ENCODE data around the gene CSRNP2. TPM values are rescaled to one million over a fixed set of nuclear protein-coding genes. Genes with fewer than 3 reads are reported as not detected.

CSRNP2 gene
- total RNA-seq, 4 donors from 2014 or later, result 19.1 to 35.0 (median 28.3) TPM

DNA sequence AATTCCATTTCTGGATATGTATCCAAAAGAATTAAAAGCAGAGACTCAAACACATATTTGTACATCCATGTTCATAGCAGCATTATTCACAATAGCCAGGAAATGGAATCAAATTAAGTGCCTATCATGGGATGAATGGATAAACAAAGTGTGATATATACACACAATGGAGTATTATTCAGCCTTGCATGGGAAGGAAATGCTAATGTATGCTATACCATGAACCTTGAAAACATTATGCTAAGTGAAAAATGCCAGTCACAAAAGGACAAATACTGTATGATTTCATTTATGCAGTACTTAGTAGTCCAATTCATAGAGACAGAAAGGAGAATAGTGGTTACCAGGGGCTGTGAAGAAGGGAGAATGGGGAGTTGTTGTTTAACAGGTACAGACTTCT lies 32.1 kb upstream of the CSRNP2 start:
- no peaks in the 10 kb centered on the region for H3K4me1 ChIP-seq
- no peak overlapping the region for H3K4me3 ChIP-seq
- no peaks in the 10 kb centered on the region for H3K27me3 ChIP-seq
- H3K27ac ChIP-seq, result no peak overlapping the region
- H3K36me3 ChIP-seq, result peaks cover 6 to 84% of the 10 kb centered on the region in 2 donors
- H3K9me3 ChIP-seq, result no peaks in the 10 kb centered on the region
- ATAC-seq, result no peak
- TF ChIP-seq, protein P1, sequence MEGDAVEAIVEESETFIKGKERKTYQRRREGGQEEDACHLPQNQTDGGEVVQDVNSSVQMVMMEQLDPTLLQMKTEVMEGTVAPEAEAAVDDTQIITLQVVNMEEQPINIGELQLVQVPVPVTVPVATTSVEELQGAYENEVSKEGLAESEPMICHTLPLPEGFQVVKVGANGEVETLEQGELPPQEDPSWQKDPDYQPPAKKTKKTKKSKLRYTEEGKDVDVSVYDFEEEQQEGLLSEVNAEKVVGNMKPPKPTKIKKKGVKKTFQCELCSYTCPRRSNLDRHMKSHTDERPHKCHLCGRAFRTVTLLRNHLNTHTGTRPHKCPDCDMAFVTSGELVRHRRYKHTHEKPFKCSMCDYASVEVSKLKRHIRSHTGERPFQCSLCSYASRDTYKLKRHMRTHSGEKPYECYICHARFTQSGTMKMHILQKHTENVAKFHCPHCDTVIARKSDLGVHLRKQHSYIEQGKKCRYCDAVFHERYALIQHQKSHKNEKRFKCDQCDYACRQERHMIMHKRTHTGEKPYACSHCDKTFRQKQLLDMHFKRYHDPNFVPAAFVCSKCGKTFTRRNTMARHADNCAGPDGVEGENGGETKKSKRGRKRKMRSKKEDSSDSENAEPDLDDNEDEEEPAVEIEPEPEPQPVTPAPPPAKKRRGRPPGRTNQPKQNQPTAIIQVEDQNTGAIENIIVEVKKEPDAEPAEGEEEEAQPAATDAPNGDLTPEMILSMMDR (IDR thresholded peaks at IDR 0.05), result no peak
- TF ChIP-seq POLR2AphosphoS5 (IDR thresholded peaks at IDR 0.05), result no peak
- TF ChIP-seq POLR2A (IDR thresholded peaks at IDR 0.05), result no peak
- no peak for TF ChIP-seq EP300 (IDR thresholded peaks at IDR 0.05)

DNA sequence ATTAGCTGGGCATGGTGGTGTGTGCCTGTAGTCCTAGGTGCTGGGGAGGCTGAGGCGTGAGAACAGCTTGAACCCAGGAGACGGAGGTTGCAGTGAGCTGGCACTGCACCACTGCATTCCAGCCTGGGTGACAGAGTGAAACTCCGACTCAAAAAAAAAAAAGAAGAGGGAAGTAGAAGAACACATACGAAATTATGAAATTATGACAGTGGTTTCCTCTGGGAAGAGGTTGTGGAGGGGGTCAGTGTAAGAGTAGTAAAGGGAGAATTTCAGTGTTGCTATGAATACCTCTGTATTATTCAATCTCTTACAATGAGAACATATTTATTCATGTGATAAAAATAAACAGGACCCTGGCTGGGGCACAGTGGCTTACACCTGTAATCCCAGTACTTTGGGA lies 24.7 kb upstream of the CSRNP2 start:
- ATAC-seq, result no peak
- TF ChIP-seq POLR2A (IDR thresholded peaks at IDR 0.05), result no peak
- no peak for TF ChIP-seq POLR2AphosphoS5 (IDR thresholded peaks at IDR 0.05)
- TF ChIP-seq, protein P1 (IDR thresholded peaks at IDR 0.05), result no peak
- no peak for TF ChIP-seq EP300 (IDR thresholded peaks at IDR 0.05)
- no peaks in the 10 kb centered on the region for H3K9me3 ChIP-seq
- H3K4me1 ChIP-seq, result no peaks in the 10 kb centered on the region
- no peaks in the 10 kb centered on the region for H3K27me3 ChIP-seq
- 81 to 87% methylated on average over 3 of the region's 4 CpGs for WGBS, 2 donors (ENCODE audit: low coverage in 1 of 2)
- no peak overlapping the region for H3K27ac ChIP-seq
- H3K4me3 ChIP-seq, result no peak overlapping the region
- H3K36me3 ChIP-seq, result peaks cover 13 to 96% of the 10 kb centered on the region in 2 donors

DNA sequence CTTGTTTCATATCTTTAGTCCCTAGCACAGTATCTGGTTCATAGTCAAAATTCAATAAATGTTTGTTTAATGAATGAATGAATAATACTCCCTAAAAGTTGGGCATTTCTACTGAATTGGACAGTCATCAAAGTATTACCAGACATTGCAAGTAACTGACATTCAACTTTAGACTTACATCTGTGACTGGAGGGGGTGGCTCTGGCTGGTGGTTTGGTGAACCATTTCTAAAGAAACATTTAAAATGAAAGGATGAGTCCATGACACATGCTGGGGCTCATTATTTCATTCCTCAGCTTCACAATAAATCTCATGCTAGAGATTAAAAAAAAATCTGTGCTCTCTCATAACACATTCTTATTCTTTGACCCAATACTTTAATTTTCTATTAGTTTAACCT lies 20.6 kb upstream of the CSRNP2 start:
- H3K27me3 ChIP-seq, result no peaks in the 10 kb centered on the region
- H3K4me1 ChIP-seq, result no peaks in the 10 kb centered on the region
- no peak for ATAC-seq
- H3K27ac ChIP-seq, result no peak overlapping the region
- H3K36me3 ChIP-seq, result peaks cover 13 to 96% of the 10 kb centered on the region in 2 donors
- no peaks in the 10 kb centered on the region for H3K9me3 ChIP-seq
- TF ChIP-seq, protein P1 (IDR thresholded peaks at IDR 0.05), result no peak
- TF ChIP-seq POLR2AphosphoS5 (IDR thresholded peaks at IDR 0.05) (no peak), POLR2A (IDR thresholded peaks at IDR 0.05) (no peak), EP300 (IDR thresholded peaks at IDR 0.05) (no peak)
- no peak overlapping the region for H3K4me3 ChIP-seq

GRCh38 chr12:51098611-51099010 lies 15.2 kb upstream of the CSRNP2 start:
- ATAC-seq, result no peak
- WGBS, 2 donors (ENCODE audit: low coverage in 1 of 2), result 58 to 100% methylated on average over 1 of the region's 1 CpG
- H3K4me1 ChIP-seq, result no peaks in the 10 kb centered on the region
- H3K27me3 ChIP-seq, result no peaks in the 10 kb centered on the region
- TF ChIP-seq EP300 (IDR thresholded peaks at IDR 0.05) (no peak), POLR2AphosphoS5 (IDR thresholded peaks at IDR 0.05) (no peak), POLR2A (IDR thresholded peaks at IDR 0.05) (no peak)
- TF ChIP-seq, protein P1 (IDR thresholded peaks at IDR 0.05), result no peak
- H3K4me3 ChIP-seq, result no peak overlapping the region
- H3K36me3 ChIP-seq, result peaks cover 0 to 100% of the 10 kb centered on the region in 2 donors
- no peak overlapping the region for H3K27ac ChIP-seq
- no peaks in the 10 kb centered on the region for H3K9me3 ChIP-seq

- WGBS, 2 donors (ENCODE audit: low coverage in 1 of 2), result 95% methylated on average over 7 to 10 of the region's 10 CpGs
- Histone ChIP-seq H3K9me3 (no peaks in the 10 kb centered on the region), H3K27ac (no peak overlapping the region), H3K4me3 (no peak overlapping the region), H3K4me1 (no peaks in the 10 kb centered on the region), H3K27me3 (no peaks in the 10 kb centered on the region), H3K36me3 (peaks cover 0 to 54% of the 10 kb centered on the region in 2 donors)
- no peak for ATAC-seq
- TF ChIP-seq POLR2AphosphoS5 (IDR thresholded peaks at IDR 0.05) (no peak), EP300 (IDR thresholded peaks at IDR 0.05) (no peak), POLR2A (IDR thresholded peaks at IDR 0.05) (no peak)
- TF ChIP-seq, protein P1 (IDR thresholded peaks at IDR 0.05), result no peak
Measured at GRCh38 chr12:51090705-51091229, 7.4 kb upstream of the CSRNP2 start.
